Ishikawa (cell line): ENCODE measurements around the gene GOLGA8G.
"Not testable (repeated sequence)": the region's sequence is repeated elsewhere in the genome, so short reads cannot be mapped to it uniquely, and the experiment has no call there.

Source experiments
- CEBPB ChIP-seq: IDR thresholded peaks from 2 replicates; pipeline ENCODE4 v1.6.1; 2012
- EGR1 ChIP-seq: IDR thresholded peaks from 2 replicates; pipeline ENCODE4 v1.6.1; 2012
- EP300 ChIP-seq: IDR thresholded peaks from 2 replicates; pipeline ENCODE4 v1.6.1; 2012; ENCODE audit warnings: borderline replicate concordance
- RAD21 ChIP-seq: IDR thresholded peaks from 2 replicates; pipeline ENCODE4 v1.6.1; 2012; ENCODE audit warnings: low read depth
- TAF1 ChIP-seq: IDR thresholded peaks from 2 replicates; pipeline ENCODE4 v1.6.1; 2012; ENCODE audit warnings: low read depth, mild to moderate bottlenecking

The GOLGA8G gene, protein sequence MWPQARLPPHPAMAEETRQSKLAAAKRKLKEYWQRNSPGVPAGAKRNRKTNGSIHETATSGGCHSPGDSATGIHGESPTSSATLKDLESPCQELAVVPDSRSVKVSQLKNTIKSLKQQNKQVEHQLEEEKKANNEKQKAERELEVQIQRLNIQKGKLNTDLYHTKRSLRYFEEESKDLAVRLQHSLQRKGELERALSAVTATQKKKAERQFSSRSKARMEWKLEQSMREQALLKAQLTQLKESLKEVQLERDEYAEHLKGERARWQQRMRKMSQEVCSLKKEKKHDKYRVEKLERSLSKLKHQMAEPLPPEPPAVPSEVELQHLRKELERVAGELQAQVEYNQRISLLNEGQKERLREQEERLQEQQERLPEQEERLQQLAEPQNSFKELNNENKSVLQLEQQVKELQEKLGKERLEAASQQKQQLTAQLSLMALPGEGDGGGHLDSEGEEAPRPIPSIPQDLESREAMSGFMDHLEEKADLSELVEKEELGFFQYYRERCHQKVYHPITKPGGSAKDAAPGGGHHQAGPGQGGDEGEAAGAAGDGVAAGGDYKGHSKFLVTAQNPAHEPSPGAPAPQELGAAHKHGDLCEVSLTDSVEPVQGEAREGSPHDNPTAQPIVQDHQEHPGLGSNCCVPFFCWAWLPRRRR

DNA sequence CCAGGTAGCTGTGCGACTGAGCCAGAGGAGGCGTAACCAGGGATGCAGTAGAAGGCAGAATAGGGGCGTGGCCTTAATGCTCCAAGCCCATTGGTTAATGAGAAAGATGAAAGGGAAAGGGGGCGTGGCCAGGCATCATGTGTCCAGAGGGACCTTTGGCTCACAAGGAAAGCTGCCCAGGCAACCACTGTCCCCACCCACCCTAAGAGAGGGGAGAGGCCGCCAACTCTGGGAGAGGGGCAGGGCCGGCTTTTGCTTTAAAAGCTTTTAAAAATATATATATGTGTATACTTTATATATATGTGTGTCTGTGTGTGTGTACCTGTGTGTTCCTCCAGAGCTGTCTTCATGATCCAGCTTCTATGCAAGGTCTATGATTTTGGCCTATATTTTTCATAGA, at the start of gene GOLGA8G:
Gene GOLGA8G (minus strand): TSS at position 18 of the 400 bp plus-strand sequence. CDS start 62 bp downstream, outside the sequence.
- TF ChIP-seq TAF1, EP300, RAD21: not testable (repeated sequence)

GRCh38 chr15:28553268-28553667, 20.5 kb upstream of the GOLGA8G start, which contains the start of gene GOLGA6L25:
TSS of gene GOLGA6L25 (plus strand) at chr15:28553568. CDS start at chr15:28553629, 61 bp downstream.
- TF ChIP-seq CEBPB, RAD21, EGR1: not testable (repeated sequence)
